ENCODE measurements around the gene DAZAP1.
"Not testable (repeated sequence)": the region's sequence is repeated elsewhere in the genome, so short reads cannot be mapped to it uniquely, and the experiment has no call there.

The DAZAP1 gene

DNA sequence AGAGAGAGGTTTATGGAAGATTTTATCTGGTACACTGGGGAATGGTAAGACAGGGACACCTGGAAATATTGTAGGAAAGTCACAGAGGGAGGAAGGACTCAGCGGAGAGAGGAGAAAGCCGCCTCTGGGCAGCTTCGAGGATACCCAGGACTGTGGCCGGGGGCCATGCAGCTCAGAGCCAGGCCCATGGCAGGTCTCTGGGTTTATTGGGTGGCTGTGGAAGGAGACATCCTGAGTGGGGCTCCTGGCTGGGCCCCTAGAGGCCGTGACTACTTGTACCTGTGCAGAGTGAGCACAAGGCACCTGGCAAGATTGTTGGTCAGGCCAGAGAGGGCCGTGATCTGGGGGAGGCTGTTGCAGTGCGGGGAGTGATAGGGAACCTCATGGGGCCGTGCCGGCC lies 3.4 kb downstream of the DAZAP1 start:
- DNase-seq (ENCODE audit: low read depth) = no peak

DNA sequence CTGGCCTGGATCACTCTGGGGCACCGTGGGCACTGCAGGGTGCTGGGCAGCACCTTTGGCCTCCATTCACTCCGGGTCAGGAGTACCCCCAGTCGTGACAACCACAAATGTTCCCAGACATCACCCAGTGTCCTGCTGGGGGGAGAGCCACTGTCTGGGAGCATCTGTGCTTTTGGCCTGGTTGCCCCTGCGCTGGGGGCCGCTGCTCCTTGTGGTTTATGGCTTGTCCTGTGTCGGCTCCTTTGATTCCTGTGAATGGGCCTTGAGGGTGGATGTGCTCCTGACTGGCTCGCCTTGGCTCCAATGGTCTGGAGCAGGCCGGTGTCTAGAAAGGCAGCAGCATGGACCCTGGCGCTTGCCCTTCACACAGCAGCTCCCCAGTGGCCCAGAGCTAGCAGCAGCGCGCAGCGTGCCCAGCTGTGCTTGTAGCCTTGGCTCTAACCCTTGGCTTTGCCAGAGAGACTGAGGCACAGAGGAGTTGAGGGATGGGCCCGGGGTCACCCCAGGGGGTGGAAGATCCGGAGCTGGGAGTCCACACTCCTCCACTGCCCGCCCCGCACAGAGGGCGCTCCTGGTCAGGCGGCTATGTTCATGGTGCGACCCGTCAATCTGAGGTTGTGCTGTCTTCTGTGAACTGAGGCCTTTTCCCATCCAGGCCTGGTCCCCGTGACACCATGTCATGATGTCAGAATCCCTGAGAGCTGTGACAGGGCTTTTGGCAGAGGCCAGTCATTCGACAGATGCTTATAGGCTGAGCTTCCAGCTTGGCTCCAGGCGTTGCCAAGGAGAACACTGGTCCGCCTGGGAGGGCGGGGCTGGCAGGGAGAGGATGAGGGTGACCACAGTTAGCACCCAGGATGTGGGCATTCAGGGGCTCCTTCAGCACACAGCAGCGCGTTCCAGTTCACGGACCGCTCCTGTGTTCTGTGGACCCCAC lies 4.1 kb downstream of the DAZAP1 start:
- no peak for DNase-seq (ENCODE audit: low read depth)

DNA sequence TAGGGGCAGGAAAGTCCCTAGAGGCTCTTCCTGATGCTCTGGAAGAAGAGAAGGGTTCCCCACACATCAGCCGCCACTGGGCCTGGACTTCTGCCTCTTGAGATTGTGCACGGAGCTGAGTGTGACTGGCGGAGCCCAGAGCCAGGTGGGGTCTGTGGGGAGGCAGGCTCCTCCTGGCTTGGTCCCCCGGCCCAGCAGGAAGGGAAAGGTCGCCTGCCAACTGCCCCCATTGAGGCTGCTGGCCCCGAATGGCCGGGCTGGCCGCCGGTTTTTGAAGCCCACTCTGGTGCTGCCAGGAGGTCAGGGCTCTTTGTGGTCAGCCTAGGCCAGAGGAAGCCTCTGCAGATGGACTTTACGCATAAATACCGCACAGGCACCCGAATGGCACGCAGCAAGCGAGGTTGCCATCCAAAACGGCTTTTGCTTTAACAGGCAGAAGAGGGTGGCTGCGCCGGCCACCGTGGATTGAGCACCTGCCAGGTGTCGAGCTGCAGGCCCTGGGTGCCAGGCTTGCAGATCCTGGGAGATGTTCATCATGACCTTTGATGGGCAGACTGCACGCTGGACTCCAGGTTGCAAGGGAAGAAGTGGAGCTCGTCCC lies 5.0 kb downstream of the DAZAP1 start:
- no peak for DNase-seq (ENCODE audit: low read depth)

DNA sequence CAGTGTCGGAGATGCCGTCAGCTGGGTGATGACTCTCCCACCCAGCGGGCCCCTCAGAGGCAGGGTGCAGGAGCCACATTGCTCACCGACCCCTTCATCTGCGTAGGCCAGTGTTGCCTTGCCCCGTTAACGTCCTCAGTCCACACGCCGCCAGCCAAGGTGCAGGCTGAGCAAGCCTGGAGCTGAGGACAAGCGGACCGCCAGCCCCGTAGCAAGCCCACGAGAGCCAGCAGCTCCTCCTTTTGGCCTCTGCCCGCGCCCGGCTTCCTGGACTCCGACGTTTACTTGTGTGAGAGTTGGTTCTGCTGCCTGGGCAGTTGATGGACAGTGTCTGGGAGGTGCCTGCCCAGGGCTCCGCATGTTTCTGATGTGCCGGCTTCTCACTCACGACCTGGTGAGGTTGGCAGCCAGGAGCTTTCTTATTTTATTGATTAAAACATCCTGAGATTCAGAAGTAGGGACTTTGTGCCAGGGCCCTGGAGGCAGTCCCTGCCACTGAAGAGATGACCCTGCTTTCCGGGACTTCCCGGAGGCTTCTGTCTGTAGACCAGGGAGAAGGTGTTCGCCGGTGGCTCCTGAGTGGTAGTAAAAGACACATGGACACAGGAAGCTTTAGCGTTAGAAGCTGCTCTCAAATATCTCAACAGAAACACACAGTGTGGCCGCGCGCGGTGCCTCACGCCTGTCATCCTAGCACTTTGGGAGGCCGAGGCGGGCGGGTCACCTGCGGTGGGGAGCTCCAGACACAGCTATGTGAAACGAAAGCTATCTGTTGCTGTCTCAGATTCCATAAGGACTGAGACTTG lies 5.8 kb downstream of the DAZAP1 start:
- no peak for DNase-seq (ENCODE audit: low read depth)

DNA sequence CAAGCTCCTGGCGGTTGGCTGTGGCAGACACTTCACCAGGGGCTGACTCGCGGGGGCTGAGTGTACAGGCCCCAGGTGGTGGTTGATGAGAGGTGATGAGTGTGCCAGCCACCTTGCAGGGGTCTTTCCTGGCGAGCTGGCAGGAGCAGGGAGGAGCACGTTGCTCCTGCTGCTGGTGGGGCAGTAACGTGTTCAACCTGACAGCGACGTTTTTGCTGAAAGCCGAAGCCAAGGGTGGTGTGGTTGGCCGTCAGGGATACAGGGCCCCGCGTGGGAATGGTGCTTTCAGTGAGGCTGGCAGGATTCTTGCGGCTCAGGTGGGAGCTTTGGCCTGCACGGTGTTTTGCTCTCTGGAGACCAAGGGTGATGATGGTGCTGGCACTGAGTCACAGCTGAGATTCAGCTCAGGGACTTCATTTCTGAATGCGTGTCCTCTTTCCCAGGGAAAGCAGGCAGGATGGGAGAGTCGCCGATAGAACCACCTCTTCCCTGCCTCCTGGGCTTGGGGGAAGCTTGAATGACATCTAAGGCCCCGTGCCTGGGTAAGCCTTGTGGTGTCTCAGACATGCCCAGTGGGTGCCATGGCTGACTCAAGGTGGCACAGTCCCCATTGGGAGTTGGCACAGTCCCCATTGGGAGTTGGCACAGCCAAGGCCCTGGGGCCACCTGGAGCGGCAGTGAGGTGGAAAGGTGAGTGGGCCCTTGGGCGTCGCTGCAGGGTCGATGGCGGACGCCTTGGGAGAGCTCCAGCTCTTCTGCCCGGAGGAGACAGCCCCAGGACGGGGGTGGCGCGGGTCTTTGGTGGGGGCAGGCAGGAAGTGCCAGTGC lies 8.8 kb downstream of the DAZAP1 start:
- no peak for DNase-seq (ENCODE audit: low read depth)

DNA sequence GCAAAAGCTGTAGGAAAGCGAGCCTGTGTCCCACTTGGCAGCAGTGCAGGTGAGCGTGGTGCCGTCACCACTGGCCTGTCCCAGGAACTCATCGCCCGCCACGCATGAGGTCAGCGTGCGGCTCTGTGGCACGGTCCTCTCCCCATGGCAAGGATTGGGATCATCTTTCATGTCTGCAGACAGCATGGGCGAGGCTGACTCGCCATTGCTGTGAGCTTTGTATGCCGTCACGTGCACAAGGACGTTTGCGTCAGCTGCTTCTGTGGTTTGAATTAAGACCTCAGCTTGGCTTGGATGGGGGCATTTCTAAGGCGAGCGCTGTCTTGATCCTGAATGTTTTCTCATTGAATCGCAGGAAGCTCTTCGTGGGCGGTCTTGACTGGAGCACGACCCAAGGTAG lies 9.8 kb downstream of the DAZAP1 start:
- DNase-seq (ENCODE audit: low read depth) = no peak

DNA sequence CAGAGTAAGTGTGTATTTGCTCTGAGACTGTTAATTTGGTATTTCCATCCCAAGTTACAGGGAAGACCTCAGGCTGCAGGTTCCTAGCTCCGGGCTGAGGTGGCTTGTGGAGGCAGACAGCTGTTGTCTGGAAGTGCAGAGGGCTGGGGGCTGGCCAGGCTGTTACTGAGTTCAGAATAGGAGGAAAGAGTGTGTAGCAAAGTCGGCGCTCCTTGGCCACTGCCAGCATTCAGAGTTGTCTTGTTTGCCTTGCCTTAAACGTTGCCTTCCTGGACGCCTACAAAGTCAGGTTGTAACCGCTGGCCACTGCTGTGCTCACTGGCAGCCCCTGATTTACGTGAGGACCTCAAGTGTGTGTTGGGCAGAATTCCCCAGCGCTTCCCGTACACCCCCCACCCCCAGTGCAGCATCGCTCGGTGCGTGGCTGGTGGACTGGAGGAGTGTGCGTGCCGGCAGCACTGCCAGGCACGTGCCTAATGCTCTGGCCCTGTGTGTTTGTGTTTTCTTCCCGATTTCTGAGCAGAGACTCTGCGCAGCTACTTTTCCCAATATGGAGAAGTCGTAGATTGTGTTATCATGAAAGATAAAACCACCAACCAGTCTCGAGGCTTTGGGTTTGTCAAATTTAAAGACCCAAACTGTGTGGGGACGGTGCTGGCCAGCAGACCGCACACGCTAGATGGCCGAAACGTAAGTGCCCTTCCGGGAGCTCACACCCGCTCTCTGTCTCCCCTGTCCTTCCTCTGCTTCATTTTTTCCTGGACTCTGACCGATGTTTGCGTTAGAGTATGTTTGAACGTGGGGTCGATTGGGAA lies 10.5 kb downstream of the DAZAP1 start:
- DNase-seq (ENCODE audit: low read depth) = no peak

DNA sequence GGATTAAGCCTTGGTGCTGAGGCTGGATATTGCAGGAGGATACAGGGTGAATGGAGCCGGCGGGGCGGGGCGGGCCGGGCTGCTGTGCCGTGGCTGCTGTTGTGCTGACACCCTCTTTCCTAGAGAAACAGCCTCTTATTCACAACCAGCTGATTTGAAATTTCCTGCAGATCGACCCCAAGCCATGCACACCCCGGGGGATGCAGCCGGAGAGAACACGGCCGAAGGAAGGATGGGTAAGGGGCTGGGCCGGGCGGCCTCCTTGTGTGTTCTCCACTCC lies 11.1 kb downstream of the DAZAP1 start:
- DNase-seq (ENCODE audit: low read depth) = no peak

DNA sequence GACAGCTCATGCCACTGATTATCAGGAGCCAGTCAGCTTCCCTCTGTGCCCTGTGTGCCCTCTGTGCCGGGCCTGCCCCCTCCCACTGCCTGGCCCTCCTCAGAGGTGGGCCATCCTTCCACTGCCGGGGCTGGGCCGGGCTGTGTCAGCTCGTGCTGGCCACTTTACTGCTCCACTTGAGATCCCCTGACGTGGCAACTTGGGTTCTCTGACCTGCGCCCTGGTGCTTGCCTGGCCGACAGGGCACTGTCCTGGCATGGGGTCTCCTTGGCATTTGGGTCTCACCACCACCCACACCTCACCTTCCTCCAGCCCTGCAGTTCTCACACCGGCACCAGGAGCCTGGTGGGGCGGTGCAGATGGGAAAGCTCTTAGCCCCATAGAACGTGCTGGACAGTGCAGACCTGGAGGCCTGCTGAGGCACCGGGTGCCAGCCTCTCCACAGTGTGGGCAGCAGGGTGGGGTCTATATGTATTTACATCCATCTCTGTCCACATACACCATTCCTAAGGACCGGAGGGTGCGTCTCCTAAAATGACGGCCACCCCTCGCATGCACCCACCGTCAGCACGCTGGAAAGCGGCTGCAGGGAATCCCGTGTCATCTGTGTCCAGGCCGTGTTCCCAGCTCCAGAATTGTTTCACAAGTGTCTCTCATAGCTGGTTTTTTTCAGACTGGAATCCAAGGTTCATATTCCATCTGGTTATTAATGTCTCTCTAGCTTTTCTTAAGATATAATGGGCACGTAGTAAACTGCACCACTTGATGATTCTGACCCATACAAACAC lies 11.8 kb downstream of the DAZAP1 start:
- no peak for DNase-seq (ENCODE audit: low read depth)

DNA sequence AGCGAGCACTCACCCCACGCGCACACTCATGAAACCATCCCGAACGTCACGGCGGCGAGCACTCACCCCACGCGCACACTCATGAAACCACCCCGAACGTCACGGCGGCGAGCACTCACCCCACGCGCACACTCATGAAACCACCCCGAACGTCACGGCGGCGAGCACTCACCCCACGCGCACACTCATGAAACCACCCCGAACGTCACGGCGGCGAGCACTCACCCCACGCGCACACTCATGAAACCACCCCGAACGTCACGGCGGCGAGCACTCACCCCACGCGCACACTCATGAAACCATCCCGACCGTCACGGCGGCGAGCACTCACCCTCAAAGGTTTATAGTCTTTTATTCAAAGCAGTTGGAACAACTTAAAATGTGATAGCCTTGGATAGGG lies 12.7 kb downstream of the DAZAP1 start:
- not testable (repeated sequence) for DNase-seq (ENCODE audit: low read depth)

DNA sequence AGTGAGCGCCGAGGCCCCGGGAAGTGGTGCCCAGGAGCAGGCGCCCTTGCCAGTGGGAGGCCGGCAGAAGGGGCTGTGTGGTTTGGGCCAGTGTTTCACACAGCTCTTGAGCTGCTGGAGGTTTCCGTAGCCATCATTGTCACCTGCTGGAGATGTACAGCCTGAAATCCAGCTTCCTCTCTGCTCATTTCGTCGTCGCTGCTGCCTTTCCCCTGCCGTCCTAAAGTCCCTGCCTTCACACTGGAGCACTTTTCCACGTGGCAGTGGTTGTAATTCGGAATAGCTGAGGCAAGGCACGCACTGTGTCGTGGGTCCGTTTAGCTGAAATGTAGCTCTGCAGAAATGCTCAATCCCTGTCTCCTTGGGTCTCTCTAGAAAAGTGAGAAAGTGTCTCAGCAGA lies 13.2 kb downstream of the DAZAP1 start:
- no peak for DNase-seq (ENCODE audit: low read depth)

DNA sequence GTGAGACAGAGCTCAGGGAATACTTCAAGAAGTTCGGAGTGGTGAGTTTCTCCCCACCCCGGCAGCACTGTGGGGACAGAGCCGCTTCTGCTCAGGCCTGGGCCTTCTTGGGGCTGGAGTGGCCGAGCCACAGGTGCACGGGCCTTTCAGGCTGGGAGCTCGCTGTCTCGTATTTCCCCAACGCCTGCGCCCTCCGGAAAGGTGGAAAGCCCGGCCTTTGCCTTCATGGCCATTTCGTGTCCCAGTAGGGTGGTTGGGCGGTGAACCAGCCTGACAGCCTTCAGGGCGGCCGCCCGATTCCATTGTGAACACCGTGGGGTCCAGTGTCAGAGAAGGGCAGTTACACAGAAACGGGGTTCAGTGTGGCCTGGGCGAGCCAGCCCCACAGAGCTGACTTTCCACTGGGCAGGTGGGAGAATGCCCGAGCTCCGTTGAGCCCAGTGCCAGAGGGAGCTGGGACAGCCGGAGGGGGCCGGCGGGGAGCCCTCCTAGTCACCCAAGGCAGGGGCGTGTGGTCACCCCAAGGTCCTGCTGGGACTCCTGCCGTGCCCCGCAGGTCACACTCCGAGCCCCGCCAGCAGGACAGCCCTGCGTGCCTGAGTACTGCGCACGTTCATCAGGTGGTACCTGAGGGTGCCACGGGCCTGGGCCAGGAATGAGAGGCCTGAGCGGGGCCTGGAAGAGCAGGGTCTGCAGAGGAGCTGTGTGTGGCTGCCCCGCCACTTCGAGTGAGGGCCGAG lies 14.0 kb downstream of the DAZAP1 start:
- no peak for DNase-seq (ENCODE audit: low read depth)

DNA sequence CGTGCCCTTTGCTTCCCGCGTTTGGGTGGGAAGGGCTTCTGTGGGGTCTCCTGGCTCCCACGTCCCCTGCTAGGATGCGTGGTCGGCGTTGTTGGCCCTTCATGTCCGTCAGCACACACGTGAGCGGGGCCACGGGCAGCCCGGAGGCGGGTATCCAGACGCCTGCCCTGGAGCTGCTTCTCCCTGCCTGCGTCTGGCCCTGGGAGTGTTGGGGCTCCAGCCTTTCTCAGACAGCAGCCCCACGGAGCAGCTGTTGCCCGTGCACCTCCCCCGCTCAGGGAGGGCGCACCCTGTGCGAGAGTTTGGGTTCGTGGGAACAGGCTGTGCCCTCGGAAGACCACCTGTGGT lies 14.5 kb downstream of the DAZAP1 start:
- DNase-seq (ENCODE audit: low read depth) = no peak

DNA sequence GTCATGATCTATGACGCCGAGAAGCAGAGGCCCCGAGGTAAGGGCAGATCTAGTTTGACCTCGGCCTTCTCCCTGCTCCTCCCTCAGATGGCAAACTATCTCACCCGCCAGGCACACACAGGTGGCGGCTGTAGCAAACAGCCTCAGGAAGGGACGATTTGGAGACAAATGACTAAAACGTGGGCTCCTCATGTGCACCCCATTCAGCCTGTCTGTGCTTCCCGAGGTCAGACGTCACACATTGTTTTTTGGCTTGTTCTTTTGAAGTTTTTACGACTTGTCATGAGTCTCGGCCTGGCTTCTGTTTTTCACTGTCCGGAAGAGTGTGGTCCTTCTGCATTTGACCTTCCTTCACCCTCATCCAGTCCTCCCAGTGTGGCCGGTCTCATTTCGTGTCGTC lies 15.0 kb downstream of the DAZAP1 start:
- DNase-seq (ENCODE audit: low read depth) = no peak

DNA sequence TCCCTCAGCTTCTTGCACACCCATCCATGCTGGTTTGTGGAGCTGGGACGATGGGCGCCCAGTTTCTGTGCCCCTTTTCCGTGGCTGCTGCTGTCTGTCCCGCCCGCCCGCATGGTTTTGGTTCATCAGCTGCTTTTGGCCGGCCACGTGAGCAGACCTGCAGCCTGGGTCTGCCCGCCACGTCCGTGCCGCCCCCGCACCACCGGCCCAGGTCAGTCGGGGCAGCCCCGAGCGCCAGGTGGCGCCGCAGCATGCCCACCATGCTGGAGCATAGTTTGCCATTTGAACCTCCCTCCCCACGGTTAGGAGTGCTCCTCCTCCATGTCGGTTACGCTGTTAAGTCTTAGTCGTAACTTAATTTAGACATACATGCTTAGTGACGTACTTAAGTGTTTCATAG lies 15.6 kb downstream of the DAZAP1 start:
- no peak for DNase-seq (ENCODE audit: low read depth)

DNA sequence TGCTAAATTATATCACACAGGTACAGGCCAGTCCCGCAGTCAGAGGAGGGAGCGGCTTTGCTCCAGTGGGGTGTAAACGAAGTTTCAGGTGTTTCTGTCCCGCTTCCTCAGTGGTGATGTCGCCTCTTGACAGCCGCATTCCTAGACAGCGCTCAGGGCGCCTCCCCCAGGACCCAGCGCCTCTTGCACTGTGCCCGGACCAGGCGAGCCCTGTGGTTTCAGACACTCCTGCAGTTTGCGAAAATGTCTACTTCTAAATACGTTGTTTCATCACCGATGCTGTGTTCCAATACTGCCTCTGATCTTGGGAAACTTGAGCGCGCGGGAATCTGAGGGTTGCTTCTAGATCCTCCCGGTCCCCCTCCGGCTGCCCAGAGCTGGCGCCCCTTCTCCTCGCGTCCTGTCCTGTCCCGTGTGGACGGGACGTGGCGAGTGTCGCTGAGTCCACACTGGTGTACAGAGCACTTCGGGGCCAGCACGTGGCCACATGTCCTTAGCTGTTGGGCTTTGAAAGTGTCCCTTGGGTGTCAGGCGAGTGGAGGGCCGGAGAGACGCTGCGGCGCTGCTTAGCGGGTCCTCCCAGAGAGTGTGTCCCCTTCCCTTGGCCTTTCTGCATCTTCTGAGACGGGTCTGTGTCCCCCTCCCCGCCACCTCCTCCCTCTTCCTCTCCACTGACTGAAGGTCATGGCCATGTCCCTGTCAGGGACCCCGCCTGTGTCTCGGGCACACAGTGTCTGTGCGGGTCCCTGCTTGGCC lies 16.2 kb downstream of the DAZAP1 start:
- no peak for DNase-seq (ENCODE audit: low read depth)

DNA sequence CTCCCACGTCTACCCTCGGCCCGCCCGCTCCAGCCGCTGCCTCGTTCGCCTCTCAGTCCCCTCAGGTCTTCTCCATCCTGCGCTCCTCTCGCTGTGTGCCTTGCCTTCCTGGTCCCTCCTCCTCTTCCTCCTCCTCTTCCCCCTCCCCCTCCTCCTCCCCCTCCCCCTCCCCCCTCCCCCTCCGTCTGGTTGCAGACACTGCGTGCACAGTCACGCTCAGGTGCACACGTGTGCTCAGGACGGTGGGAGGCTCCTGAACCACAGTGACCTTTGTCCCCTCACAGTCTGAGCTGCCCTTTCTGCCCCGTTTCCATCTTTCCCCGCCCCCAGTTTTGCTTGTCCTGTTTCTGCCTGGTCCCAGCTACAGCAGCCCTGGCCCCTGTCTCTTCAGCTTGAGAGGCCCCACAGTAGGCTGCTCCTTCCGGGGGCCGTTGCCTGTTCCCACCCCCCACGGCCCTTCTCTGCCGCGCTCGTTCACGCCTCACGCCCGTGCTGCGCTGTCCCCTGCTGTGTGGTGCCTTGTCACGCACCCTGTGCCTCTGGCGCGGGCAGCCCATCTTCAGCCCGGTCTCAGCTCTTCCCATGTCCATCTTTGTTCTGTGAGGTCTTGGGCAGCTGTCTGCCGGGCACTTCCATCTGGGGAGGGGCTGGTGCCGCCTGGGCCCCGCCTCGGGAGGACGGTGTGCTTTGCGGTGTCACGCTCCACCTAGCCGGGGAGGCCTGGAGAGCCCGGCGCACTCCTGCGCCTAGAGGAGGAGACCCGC lies 17.0 kb downstream of the DAZAP1 start:
- no peak for DNase-seq (ENCODE audit: low read depth)

DNA sequence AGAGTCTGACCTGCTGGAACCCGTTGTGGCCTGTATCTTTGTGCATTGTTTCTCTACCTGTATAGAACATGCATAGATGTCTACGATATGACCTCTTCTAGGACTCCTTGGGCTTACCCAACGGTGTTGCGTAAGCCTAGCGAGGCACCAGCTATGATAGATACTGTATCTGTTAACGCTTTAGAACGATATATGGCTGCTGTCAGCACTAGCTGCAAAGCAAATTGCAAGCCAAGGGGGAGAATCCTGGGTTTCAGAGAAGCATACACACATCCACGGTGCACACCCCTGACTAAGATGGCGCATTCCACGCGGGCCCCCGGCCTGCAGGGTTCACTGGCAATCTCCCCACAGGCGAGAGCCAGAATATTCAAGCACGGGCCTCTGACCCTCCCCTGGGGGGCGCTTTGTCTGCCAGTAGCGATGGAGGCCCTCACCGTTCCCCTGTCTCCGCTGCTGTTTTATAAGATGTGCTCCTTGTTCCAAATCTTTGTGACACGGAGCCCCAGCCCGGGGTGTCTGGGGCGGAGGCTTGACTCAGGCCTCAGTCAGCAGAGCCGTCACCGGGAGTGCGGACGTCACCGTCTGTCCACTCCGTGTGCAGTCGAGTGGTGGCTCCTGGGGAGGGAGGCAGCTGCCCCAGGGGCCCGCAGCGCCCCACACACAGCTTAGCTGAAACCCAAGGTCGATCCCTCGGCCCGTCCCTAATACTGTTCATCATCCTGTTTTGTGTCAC lies 17.9 kb downstream of the DAZAP1 start:
- no peak for DNase-seq (ENCODE audit: low read depth)
